ENCODE data around the gene LHX8. TPM values are rescaled to one million over a fixed set of nuclear protein-coding genes. Genes with fewer than 3 reads are reported as not detected.

The LHX8 gene
- 0.25 to 0.39 TPM (median 0.37 TPM) in 3 replicates for total RNA-seq (2021)
- percentile 31 among the genes with signal in this experiment for Bru-seq, nascent RNA
- long read RNA-seq, experiment 1 = 0 reads
- long read RNA-seq, experiment 2 = 0 reads
- long read RNA-seq, experiment 3, partial matches to known transcripts = 1 of 2 reads
- long read RNA-seq, experiment 3, other reads (novel, unspliced or antisense) = 1 of 2 reads

DNA sequence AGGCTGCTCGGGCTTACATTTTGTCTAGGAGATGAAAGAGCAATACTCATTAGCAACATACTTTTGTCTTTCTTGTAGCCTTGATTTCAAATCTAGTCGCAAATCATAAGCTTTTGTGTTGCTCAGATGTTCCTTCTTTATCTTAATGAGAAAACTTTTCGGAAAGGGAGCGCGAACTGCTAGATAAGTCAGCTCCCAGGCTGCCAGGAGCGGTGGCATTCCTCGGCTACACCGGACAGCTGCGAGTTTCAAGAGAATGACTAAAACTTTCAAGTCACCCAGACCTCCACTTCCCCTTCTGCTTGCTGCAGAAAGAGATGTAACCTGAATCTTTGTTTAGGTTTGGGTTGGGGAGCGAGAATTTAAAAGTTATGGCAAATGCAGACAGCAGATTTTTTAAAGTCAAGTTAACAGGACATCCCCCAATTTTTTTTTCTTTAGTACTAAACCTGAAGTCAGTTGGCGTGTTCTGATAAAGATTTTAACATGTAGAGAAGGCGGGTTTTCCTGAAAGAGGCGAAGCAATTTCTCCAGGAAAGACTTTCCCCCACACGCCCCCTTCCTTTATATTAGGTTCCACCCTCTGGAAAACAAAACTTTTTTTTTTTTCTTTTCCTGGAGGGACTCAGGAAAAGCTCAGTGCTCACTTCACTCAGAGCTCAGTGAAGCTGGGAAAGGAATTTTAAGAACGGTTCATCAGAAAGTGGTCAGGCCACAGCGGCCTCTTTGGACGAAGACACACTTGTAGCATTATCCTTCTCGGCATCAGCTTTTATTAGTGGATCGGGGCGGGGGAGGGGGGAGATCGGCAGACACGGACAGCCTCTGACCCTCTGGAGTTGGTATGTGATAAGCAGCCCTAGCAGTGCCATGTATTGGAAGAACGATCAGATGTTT, at the start of gene LHX8:
Gene LHX8 (plus strand): TSS at position 639 of the 897 bp plus-strand sequence. CDS start 2,227 bp downstream, outside the sequence.
- DNase-seq (ENCODE audit: low spot score) (peak; percentile 58), ATAC-seq (0 out of 2 replicates have a peak, but pooled peaks have one; percentile 6)
- no peaks in the 10 kb centered on the region for H3K9me3 Mint-ChIP-seq
- peaks cover 73% of the 10 kb centered on the region for H3K4me1 Mint-ChIP-seq
- no peaks in the 10 kb centered on the region for H3K36me3 Mint-ChIP-seq
- H3K27ac Mint-ChIP-seq = no peak within 1 kb of the TSS
- H3K27me3 Mint-ChIP-seq (ENCODE audit: low read depth) = peaks cover 100% of the 10 kb centered on the region
- ChIA-PET POLR2A (interaction anchor here (0.6 to 1.2 kb wide), 3 partner anchors 16 to 151 kb away, joined by 3 to 6 read pairs (median 6); no protein-coding TSS in a partner anchor), CTCF (interaction anchor here (0.7 to 3.9 kb wide), 10 partner anchors 20 to 367 kb away, joined by 3 to 18 read pairs (median 4); no protein-coding TSS in a partner anchor)
- H3K4me3 Mint-ChIP-seq = peak within 1 kb of the TSS; percentile 95
- TF ChIP-seq, protein P1, sequence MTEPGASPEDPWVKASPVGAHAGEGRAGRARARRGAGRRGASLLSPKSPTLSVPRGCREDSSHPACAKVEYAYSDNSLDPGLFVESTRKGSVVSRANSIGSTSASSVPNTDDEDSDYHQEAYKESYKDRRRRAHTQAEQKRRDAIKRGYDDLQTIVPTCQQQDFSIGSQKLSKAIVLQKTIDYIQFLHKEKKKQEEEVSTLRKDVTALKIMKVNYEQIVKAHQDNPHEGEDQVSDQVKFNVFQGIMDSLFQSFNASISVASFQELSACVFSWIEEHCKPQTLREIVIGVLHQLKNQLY (CRISPR knock-in tag; IDR thresholded peaks at IDR 0.05) = no peak
- no peak for TF ChIP-seq HMGA2 (CRISPR knock-in tag; IDR thresholded peaks at IDR 0.05)
- TF ChIP-seq, protein P2, sequence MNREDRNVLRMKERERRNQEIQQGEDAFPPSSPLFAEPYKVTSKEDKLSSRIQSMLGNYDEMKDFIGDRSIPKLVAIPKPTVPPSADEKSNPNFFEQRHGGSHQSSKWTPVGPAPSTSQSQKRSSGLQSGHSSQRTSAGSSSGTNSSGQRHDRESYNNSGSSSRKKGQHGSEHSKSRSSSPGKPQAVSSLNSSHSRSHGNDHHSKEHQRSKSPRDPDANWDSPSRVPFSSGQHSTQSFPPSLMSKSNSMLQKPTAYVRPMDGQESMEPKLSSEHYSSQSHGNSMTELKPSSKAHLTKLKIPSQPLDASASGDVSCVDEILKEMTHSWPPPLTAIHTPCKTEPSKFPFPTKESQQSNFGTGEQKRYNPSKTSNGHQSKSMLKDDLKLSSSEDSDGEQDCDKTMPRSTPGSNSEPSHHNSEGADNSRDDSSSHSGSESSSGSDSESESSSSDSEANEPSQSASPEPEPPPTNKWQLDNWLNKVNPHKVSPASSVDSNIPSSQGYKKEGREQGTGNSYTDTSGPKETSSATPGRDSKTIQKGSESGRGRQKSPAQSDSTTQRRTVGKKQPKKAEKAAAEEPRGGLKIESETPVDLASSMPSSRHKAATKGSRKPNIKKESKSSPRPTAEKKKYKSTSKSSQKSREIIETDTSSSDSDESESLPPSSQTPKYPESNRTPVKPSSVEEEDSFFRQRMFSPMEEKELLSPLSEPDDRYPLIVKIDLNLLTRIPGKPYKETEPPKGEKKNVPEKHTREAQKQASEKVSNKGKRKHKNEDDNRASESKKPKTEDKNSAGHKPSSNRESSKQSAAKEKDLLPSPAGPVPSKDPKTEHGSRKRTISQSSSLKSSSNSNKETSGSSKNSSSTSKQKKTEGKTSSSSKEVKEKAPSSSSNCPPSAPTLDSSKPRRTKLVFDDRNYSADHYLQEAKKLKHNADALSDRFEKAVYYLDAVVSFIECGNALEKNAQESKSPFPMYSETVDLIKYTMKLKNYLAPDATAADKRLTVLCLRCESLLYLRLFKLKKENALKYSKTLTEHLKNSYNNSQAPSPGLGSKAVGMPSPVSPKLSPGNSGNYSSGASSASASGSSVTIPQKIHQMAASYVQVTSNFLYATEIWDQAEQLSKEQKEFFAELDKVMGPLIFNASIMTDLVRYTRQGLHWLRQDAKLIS (CRISPR knock-in tag; IDR thresholded peaks at IDR 0.05; ENCODE audit: borderline replicate concordance) = no peak
- no peak for TF ChIP-seq SMAD3 (CRISPR knock-in tag; IDR thresholded peaks at IDR 0.05; ENCODE audit: borderline replicate concordance)
- no peak for TF ChIP-seq NFYB (CRISPR knock-in tag; conservative IDR thresholded peaks at IDR 0.05; ENCODE audit: low read depth)
- TF ChIP-seq CREM (CRISPR knock-in tag; IDR thresholded peaks at IDR 0.05) = no peak
- no peak for TF ChIP-seq JAZF1 (CRISPR knock-in tag; IDR thresholded peaks at IDR 0.05)
- TF ChIP-seq TEAD4 (CRISPR knock-in tag; IDR thresholded peaks at IDR 0.05) = no peak
- TF ChIP-seq, protein P3, sequence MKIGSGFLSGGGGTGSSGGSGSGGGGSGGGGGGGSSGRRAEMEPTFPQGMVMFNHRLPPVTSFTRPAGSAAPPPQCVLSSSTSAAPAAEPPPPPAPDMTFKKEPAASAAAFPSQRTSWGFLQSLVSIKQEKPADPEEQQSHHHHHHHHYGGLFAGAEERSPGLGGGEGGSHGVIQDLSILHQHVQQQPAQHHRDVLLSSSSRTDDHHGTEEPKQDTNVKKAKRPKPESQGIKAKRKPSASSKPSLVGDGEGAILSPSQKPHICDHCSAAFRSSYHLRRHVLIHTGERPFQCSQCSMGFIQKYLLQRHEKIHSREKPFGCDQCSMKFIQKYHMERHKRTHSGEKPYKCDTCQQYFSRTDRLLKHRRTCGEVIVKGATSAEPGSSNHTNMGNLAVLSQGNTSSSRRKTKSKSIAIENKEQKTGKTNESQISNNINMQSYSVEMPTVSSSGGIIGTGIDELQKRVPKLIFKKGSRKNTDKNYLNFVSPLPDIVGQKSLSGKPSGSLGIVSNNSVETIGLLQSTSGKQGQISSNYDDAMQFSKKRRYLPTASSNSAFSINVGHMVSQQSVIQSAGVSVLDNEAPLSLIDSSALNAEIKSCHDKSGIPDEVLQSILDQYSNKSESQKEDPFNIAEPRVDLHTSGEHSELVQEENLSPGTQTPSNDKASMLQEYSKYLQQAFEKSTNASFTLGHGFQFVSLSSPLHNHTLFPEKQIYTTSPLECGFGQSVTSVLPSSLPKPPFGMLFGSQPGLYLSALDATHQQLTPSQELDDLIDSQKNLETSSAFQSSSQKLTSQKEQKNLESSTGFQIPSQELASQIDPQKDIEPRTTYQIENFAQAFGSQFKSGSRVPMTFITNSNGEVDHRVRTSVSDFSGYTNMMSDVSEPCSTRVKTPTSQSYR (CRISPR knock-in tag; IDR thresholded peaks at IDR 0.05) = no peak

- Mint-ChIP-seq H3K4me1 (peaks cover 35% of the 10 kb centered on the region), H3K27ac (no peak overlapping the region), H3K9me3 (peaks cover 10% of the 10 kb centered on the region), H3K27me3 (ENCODE audit: low read depth) (peaks cover 10% of the 10 kb centered on the region), H3K36me3 (peaks cover 9% of the 10 kb centered on the region), H3K4me3 (no peak overlapping the region)
- CTCF ChIA-PET = no interaction called here
- ATAC-seq = no peak
- no peak for DNase-seq (ENCODE audit: low spot score)
- TF ChIP-seq, protein P4, sequence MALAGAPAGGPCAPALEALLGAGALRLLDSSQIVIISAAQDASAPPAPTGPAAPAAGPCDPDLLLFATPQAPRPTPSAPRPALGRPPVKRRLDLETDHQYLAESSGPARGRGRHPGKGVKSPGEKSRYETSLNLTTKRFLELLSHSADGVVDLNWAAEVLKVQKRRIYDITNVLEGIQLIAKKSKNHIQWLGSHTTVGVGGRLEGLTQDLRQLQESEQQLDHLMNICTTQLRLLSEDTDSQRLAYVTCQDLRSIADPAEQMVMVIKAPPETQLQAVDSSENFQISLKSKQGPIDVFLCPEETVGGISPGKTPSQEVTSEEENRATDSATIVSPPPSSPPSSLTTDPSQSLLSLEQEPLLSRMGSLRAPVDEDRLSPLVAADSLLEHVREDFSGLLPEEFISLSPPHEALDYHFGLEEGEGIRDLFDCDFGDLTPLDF (CRISPR knock-in tag; IDR thresholded peaks at IDR 0.05) = no peak
- TF ChIP-seq, protein P5, sequence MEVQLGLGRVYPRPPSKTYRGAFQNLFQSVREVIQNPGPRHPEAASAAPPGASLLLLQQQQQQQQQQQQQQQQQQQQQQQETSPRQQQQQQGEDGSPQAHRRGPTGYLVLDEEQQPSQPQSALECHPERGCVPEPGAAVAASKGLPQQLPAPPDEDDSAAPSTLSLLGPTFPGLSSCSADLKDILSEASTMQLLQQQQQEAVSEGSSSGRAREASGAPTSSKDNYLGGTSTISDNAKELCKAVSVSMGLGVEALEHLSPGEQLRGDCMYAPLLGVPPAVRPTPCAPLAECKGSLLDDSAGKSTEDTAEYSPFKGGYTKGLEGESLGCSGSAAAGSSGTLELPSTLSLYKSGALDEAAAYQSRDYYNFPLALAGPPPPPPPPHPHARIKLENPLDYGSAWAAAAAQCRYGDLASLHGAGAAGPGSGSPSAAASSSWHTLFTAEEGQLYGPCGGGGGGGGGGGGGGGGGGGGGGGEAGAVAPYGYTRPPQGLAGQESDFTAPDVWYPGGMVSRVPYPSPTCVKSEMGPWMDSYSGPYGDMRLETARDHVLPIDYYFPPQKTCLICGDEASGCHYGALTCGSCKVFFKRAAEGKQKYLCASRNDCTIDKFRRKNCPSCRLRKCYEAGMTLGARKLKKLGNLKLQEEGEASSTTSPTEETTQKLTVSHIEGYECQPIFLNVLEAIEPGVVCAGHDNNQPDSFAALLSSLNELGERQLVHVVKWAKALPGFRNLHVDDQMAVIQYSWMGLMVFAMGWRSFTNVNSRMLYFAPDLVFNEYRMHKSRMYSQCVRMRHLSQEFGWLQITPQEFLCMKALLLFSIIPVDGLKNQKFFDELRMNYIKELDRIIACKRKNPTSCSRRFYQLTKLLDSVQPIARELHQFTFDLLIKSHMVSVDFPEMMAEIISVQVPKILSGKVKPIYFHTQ (CRISPR knock-in tag; IDR thresholded peaks at IDR 0.05) = no peak
- POLR2A ChIA-PET = no interaction called here
Observed at GRCh38 chr1:75085931-75086330, 48.3 kb upstream of the LHX8 start.

Measured in WTC11 (cell line).